ENCODE results near the gene PCDHB9.

PCDHB9 gene

GRCh38 chr5:141236516-141237313 is 49.8 kb downstream of the PCDHB9 start:
- no peak for DNase-seq (ENCODE audit: low spot score)
